Mesenchymal stem cell (in vitro differentiated cells and primary cell): ENCODE data around the gene TMEM151B.
A peak's percentile ranks its signal among the peaks of the same experiment; 100 is the strongest.

ENCODE experiments used
- DNase-seq: peaks from one replicate; pipeline ENCODE4 v3.0.0-alpha.2; 2013
- H2AFZ ChIP-seq: one replicate; pipeline ENCODE4 v1.6.1; 2013; ENCODE audit warnings: low read depth, mild to moderate bottlenecking, control low read depth, inconsistent platforms, low read length, moderate library complexity
- H2AK5ac ChIP-seq: 2 replicates; pipeline ENCODE4 v1.6.1; 2013; ENCODE audit warnings: low read length, moderate library complexity, mild to moderate bottlenecking, inconsistent platforms; ENCODE audit not compliant: severe bottlenecking
- H2BK120ac ChIP-seq: one replicate; pipeline ENCODE4 v1.6.1; 2013; ENCODE audit warnings: low read depth, mild to moderate bottlenecking, inconsistent platforms, low read length, moderate library complexity
- H2BK12ac ChIP-seq, 2 experiments: one replicate each; pipeline ENCODE4 v1.6.1; 2013; ENCODE audit warnings: inconsistent platforms in 2 of 2, low read length in 2 of 2, mild to moderate bottlenecking in 2 of 2, moderate library complexity in 2 of 2, control low read depth in 1 of 2
- H2BK15ac ChIP-seq: one replicate; pipeline ENCODE4 v1.6.1; 2013; ENCODE audit warnings: mild to moderate bottlenecking, low read depth, inconsistent platforms; ENCODE audit not compliant: poor library complexity, severe bottlenecking
- H2BK5ac ChIP-seq: 2 replicates; pipeline ENCODE4 v1.6.1; 2013; ENCODE audit warnings: low read depth, mild to moderate bottlenecking, low read length, control low read depth, inconsistent platforms; ENCODE audit not compliant: poor library complexity, severe bottlenecking
- H3K14ac ChIP-seq, 2 experiments: one replicate each; pipeline ENCODE4 v1.6.1; 2013; ENCODE audit warnings: inconsistent platforms in 2 of 2, low read length in 2 of 2, control low read depth in 1 of 2, mild to moderate bottlenecking in 1 of 2, moderate library complexity in 1 of 2
- H3K18ac ChIP-seq, 2 experiments: one replicate each; pipeline ENCODE4 v1.6.1; 2013; ENCODE audit warnings: inconsistent platforms in 2 of 2, low read length in 2 of 2, control low read depth in 1 of 2, low read depth in 1 of 2, mild to moderate bottlenecking in 1 of 2
- H3K23ac ChIP-seq, 2 experiments: one replicate each; pipeline ENCODE4 v1.6.1; 2013; ENCODE audit warnings: inconsistent platforms in 2 of 2, low read length in 2 of 2, mild to moderate bottlenecking in 2 of 2, moderate library complexity in 2 of 2, control low read depth in 1 of 2
- H3K27ac ChIP-seq: 2 replicates; pipeline ENCODE4 v1.5.1; 2013; ENCODE audit warnings: mild to moderate bottlenecking, moderate library complexity, low read length, control low read depth, inconsistent platforms; ENCODE audit not compliant: poor library complexity, severe bottlenecking
- H3K27me3 ChIP-seq, 2 experiments: 2 replicates each; pipeline versions ENCODE4 v1.6.1 to v1.7.0; 2013; ENCODE audit warnings: low read length in 2 of 2, mild to moderate bottlenecking in 2 of 2, moderate library complexity in 2 of 2, control low read depth in 1 of 2, inconsistent platforms in 1 of 2; ENCODE audit not compliant: control insufficient read depth in 1 of 2, insufficient read depth in 1 of 2
- H3K36me3 ChIP-seq, 2 experiments: 2 replicates each; pipeline versions ENCODE4 v1.6.1 to v1.7.0; 2013; ENCODE audit warnings: low read length in 2 of 2, control low read depth in 1 of 2, inconsistent platforms in 1 of 2, low read depth in 1 of 2, mild to moderate bottlenecking in 1 of 2; ENCODE audit not compliant: insufficient read depth in 2 of 2, control insufficient read depth in 1 of 2
- H3K4ac ChIP-seq, 2 experiments: one replicate each; pipeline ENCODE4 v1.6.1; 2013; ENCODE audit warnings: inconsistent platforms in 2 of 2, low read length in 2 of 2, mild to moderate bottlenecking in 2 of 2, moderate library complexity in 2 of 2, control low read depth in 1 of 2, low read depth in 1 of 2
- H3K4me1 ChIP-seq: 2 replicates; pipeline ENCODE4 v1.6.1; 2013; ENCODE audit warnings: low read depth, low read length, control low read depth; ENCODE audit not compliant: control insufficient read depth, insufficient read depth
- H3K4me2 ChIP-seq: 2 replicates; pipeline ENCODE4 v1.6.1; 2013; ENCODE audit warnings: low read length, mild to moderate bottlenecking, inconsistent platforms; ENCODE audit not compliant: poor library complexity, severe bottlenecking
- H3K4me3 ChIP-seq, 2 experiments: 2 replicates each; pipeline versions ENCODE4 v1.5.1 to v1.7.0; 2013; ENCODE audit warnings: low read length in 2 of 2, mild to moderate bottlenecking in 2 of 2, control low read depth in 1 of 2, low read depth in 1 of 2; ENCODE audit not compliant: insufficient read depth in 1 of 2
- H3K79me1 ChIP-seq: replicated peaks from 2 replicates; pipeline ENCODE4 v1.6.1; 2013; ENCODE audit warnings: mild to moderate bottlenecking, control low read depth, low read length, inconsistent platforms; ENCODE audit not compliant: poor library complexity, severe bottlenecking
- H3K9ac ChIP-seq: 2 replicates; pipeline ENCODE4 v1.7.0; 2013; ENCODE audit warnings: mild to moderate bottlenecking, low read length, moderate library complexity
- H3K9me3 ChIP-seq: 2 replicates; pipeline ENCODE4 v1.7.0; 2013; ENCODE audit warnings: mild to moderate bottlenecking, low read length; ENCODE audit not compliant: control insufficient read depth
- H4K8ac ChIP-seq: one replicate; pipeline ENCODE4 v1.6.1; 2013; ENCODE audit warnings: inconsistent platforms, mild to moderate bottlenecking, low read length, moderate library complexity
- H4K91ac ChIP-seq: one replicate; pipeline ENCODE4 v1.6.1; 2013; ENCODE audit warnings: mild to moderate bottlenecking, low read length, inconsistent platforms
- WGBS: methylation state at CpG from one replicate; pipeline ENCODE4 v1.1.7; 2013; ENCODE audit warnings: mixed read lengths; 5-methylcytosine and 5-hydroxymethylcytosine counted together

Gene TMEM151B

GRCh38 chr6:44263354-44264100, 6.7 kb upstream of the TMEM151B start:
- Histone ChIP-seq H3K9ac (peak overlapping the region; percentile 92), H3K9me3 (no peaks in the 10 kb centered on the region), H2AK5ac (no peak overlapping the region), H3K4ac (peak overlapping the region in 1 of 2 experiments; percentile 3), H4K8ac (peak overlapping the region; percentile 16), H2BK120ac (no peak overlapping the region), H2AFZ (no peak overlapping the region), H3K23ac (no peak overlapping the region), H3K18ac (peak overlapping the region in 1 of 2 experiments; percentile 28), H2BK15ac (peak overlapping the region; percentile 41), H3K4me2 (peak overlapping the region; percentile 95), H3K14ac (peak overlapping the region in 1 of 2 experiments; percentile 9), H3K4me1 (peaks cover 33% of the 10 kb centered on the region), H3K36me3 (peaks cover 23 to 31% of the 10 kb centered on the region in 2 experiments), H2BK12ac (no peak overlapping the region), H2BK5ac (no peak overlapping the region), H3K79me1 (peaks cover 27% of the 10 kb centered on the region), H3K27me3 (peaks cover 5 to 14% of the 10 kb centered on the region in 2 experiments), H3K4me3 (peak overlapping the region; percentile 44 to 92), H3K27ac (peak overlapping the region; percentile 25), H4K91ac (no peak overlapping the region)
- WGBS = 49% methylated on average over 8 of the region's 9 CpGs
- DNase-seq = peak; percentile 77

DNA sequence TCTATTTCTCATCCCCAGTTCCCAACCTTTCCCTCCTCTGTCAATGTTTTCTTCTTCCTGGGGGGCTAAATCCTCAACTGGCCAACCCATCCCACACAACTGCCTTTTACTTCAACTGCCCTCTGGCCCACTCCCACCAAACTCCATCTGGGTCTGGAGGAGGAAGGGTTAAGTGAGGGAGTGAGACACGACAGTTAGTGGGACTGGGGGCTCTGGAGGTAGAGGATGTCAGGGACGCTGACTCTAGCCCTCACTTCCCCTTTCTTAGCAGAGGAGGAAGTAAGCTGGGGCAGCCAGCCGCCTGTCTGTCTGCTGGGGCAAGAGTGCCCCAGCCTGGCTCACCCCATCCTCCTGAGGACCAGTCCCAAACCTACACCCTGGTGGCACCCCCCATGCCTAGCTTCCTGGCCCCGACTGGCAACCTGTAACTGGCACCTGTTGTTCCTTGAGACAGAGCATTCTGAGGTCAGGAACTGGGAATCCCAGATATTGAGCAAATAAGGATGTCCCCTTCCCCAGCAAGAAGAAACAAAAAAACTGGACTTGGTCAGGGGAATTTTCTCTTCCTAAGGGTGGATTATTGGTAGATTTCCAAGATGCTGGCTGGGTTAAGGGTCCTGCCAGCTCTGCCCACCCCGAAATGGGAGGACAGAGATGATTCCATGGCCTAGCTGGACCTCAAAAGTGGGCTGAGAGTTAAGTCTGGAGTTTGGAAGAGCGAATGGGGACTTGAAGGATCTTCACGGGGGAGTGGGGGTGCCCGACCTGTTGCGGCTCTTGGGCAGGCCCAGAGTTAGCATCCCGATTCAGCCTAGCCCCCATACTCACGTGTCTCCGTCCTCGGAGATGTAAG, 5.9 kb upstream of the TMEM151B start:
- H2BK5ac ChIP-seq = no peak overlapping the region
- peak overlapping the region in 1 of 2 experiments; percentile 95 for H3K23ac ChIP-seq
- peak overlapping the region; percentile 78 to 92 for H3K4me3 ChIP-seq
- peak overlapping the region; percentile 56 to 68 for H3K18ac ChIP-seq
- H3K9me3 ChIP-seq = no peaks in the 10 kb centered on the region
- peak; percentile 77 for DNase-seq
- peak overlapping the region; percentile 87 for H2BK15ac ChIP-seq
- no peak overlapping the region for H2BK120ac ChIP-seq
- H3K9ac ChIP-seq = peak overlapping the region; percentile 92
- H3K27ac ChIP-seq = peak overlapping the region; percentile 47
- H4K8ac ChIP-seq = no peak overlapping the region
- peaks cover 24% of the 10 kb centered on the region for H3K79me1 ChIP-seq
- H3K4me2 ChIP-seq = peak overlapping the region; percentile 95
- H3K4me1 ChIP-seq = peaks cover 33% of the 10 kb centered on the region
- peaks cover 14 to 22% of the 10 kb centered on the region in 2 experiments for H3K27me3 ChIP-seq
- H2AFZ ChIP-seq = peak overlapping the region; percentile 42
- H4K91ac ChIP-seq = peak overlapping the region; percentile 70
- WGBS = 11% methylated on average over 10 of the region's 13 CpGs
- H2AK5ac ChIP-seq = no peak overlapping the region
- peaks cover 16 to 23% of the 10 kb centered on the region in 2 experiments for H3K36me3 ChIP-seq
- peak overlapping the region in 1 of 2 experiments; percentile 81 for H3K14ac ChIP-seq
- no peak overlapping the region for H3K4ac ChIP-seq
- H2BK12ac ChIP-seq = no peak overlapping the region

DNA sequence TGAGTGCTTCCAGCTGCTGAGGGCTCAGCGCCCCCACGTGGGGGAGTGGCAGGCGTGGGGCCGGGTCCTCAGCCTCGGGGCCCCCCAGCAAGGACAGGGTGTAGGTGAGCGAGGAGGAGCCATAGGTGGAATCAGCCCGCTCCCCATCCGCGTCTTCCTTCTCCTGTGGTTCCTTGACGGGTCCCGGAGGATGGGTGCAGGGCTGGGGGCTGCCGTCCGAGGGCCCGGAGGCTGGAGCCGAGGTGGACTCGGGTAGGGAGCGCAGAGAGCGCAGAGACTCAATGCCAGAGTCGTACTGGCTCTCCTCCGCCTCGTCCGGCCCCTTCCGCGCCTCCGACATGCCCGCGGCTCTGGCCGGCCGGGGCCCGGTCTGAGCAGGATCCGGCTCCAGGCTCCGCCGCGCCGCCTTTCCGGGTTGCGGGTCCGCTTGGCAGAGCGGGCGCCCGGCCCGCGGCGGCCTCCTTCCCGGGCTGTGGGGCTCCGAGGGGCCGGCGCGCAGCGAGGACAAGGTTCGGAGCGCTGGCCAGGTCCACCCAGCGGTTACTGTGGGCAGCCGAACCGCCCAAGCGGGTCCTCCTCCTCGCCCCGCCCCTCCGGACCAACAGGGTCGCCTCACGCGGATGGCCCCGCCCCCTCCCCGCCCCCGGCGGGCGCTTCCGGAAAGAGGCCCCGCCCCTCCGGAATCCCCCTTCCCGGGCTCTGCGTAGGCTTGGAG, 5.1 kb upstream of the TMEM151B start, which contains the start of gene NFKBIE:
NFKBIE (minus strand) TSS at position 545 of the 715 bp plus-strand sequence; CDS start at position 340, 205 bp downstream.
- Histone ChIP-seq H4K91ac (peak within 1 kb of the TSS; percentile 70), H2BK12ac (no peak within 1 kb of the TSS), H3K27ac (peak within 1 kb of the TSS; percentile 47), H3K9ac (peak within 1 kb of the TSS; percentile 92), H2AFZ (peak within 1 kb of the TSS; percentile 42), H3K14ac (peak within 1 kb of the TSS in 1 of 2 experiments; percentile 81), H3K4me3 (peak within 1 kb of the TSS; percentile 78 to 92), H2AK5ac (no peak within 1 kb of the TSS), H3K23ac (peak within 1 kb of the TSS in 1 of 2 experiments; percentile 95), H3K4me2 (peak within 1 kb of the TSS; percentile 95), H3K18ac (peak within 1 kb of the TSS; percentile 56 to 68), H2BK5ac (no peak within 1 kb of the TSS), H3K9me3 (no peaks in the 10 kb centered on the region), H3K36me3 (peaks cover 9 to 16% of the 10 kb centered on the region in 2 experiments), H2BK120ac (no peak within 1 kb of the TSS), H2BK15ac (peak within 1 kb of the TSS; percentile 87), H3K4ac (peak within 1 kb of the TSS; percentile 17 to 46), H4K8ac (no peak within 1 kb of the TSS), H3K27me3 (peaks cover 21 to 30% of the 10 kb centered on the region in 2 experiments), H3K4me1 (peaks cover 33% of the 10 kb centered on the region), H3K79me1 (peaks cover 20% of the 10 kb centered on the region)
- DNase-seq = peak; percentile 96
- under 1% methylated on average over 48 of the region's 72 CpGs for WGBS
